HEK293 (cell line): ENCODE results near the gene BEND7.

Source experiments
- CTCF ChIA-PET: fragments of 350-600 bp; formaldehyde crosslinking; extraction: SDS; loops from one replicate; lab custom pipeline; 2021; ENCODE audit warnings: antibody characterized with exemption; lab: Yijun Ruan, JAX
- POLR2A ChIA-PET: fragments of 300-600 bp; formaldehyde crosslinking; extraction: SDS; loops from one replicate; lab custom pipeline; 2020; ENCODE audit warnings: antibody characterized with exemption, inconsistent platforms; lab: Yijun Ruan, JAX
- H3K27ac ChIP-seq: fragments of 200-500 bp; sonication (Bioruptor generic); 2 replicates; pipeline ENCODE4 v1.5.1; 2014; ENCODE audit warnings: low read depth, low read length, control low read depth, inconsistent platforms; ENCODE audit errors: extremely low read depth
- H3K36me3 ChIP-seq, 2 experiments: fragments of 200-500 bp in 1 of 2; sonication (Bioruptor generic) in 1 of 2; 1 replicate in 1 of 2; 2 replicates in 1 of 2; pipeline ENCODE4 v1.5.1; 2014 to 2017; ENCODE audit warnings: inconsistent platforms in 2 of 2, low read length in 2 of 2; ENCODE audit not compliant: control insufficient read depth in 2 of 2, insufficient read depth in 1 of 2
- H3K4me1 ChIP-seq: fragments of 200-500 bp; sonication (Bioruptor generic); 2 replicates; pipeline ENCODE4 v1.5.1; 2014; ENCODE audit warnings: mild to moderate bottlenecking, low read length, inconsistent platforms; ENCODE audit not compliant: control insufficient read depth, insufficient read depth
- H3K4me3 ChIP-seq: 2 replicates; pipeline ENCODE4 v1.5.1; 2011; ENCODE audit warnings: low read depth, mild to moderate bottlenecking, control low read depth, low read length, moderate library complexity
- H3K9me3 ChIP-seq: fragments of 200-500 bp; sonication (Bioruptor generic); 2 replicates; pipeline ENCODE4 v1.5.1; 2014; ENCODE audit warnings: low read depth, low read length, inconsistent platforms; ENCODE audit not compliant: control insufficient read depth, insufficient read depth
- AEBP2 ChIP-seq: fragments of 450-650 bp; formaldehyde crosslinking; IDR thresholded peaks from 2 replicates; pipeline ENCODE4 v1.5.1; 2016; ENCODE audit warnings: missing biosample characterization, missing genetic modification characterization, borderline replicate concordance
- GLIS2 ChIP-seq: fragments of 450-650 bp; formaldehyde crosslinking; IDR thresholded peaks from 2 replicates; pipeline ENCODE4 v1.5.1; 2016; ENCODE audit warnings: missing biosample characterization, missing genetic modification characterization
- HOXD13 ChIP-seq: sonication (generic); formaldehyde crosslinking; IDR thresholded peaks from 2 replicates; pipeline ENCODE4 v1.8.0; 2022; ENCODE audit warnings: missing genetic modification reagents, borderline replicate concordance
- ZBTB1 ChIP-seq: fragments of 450-650 bp; formaldehyde crosslinking; IDR thresholded peaks from 2 replicates; pipeline ENCODE4 v1.5.1; 2016; ENCODE audit warnings: missing biosample characterization, missing genetic modification characterization
- ZNF140 ChIP-seq: fragments of 450-650 bp; formaldehyde crosslinking; IDR thresholded peaks from 2 replicates; pipeline ENCODE4 v1.5.1; 2016; ENCODE audit warnings: missing biosample characterization, missing genetic modification characterization
- ZNF16 ChIP-seq: fragments of 450-650 bp; formaldehyde crosslinking; IDR thresholded peaks from 2 replicates; pipeline ENCODE4 v1.5.1; 2016; ENCODE audit warnings: low read depth, missing biosample characterization, missing genetic modification characterization
- ZNF19 ChIP-seq: fragments of 450-650 bp; formaldehyde crosslinking; IDR thresholded peaks from 2 replicates; pipeline ENCODE4; 2016; ENCODE audit warnings: missing biosample characterization, missing genetic modification characterization, low read depth
- ZNF221 ChIP-seq: fragments of 450-650 bp; formaldehyde crosslinking; IDR thresholded peaks from 2 replicates; pipeline ENCODE4 v1.5.1; 2017; ENCODE audit warnings: missing biosample characterization, missing genetic modification characterization, borderline replicate concordance
- ZNF223 ChIP-seq: fragments of 450-650 bp; formaldehyde crosslinking; IDR thresholded peaks from 2 replicates; pipeline ENCODE4 v1.5.1; 2016; ENCODE audit warnings: missing biosample characterization, missing genetic modification characterization
- ZNF768 ChIP-seq: fragments of 450-650 bp; formaldehyde crosslinking; IDR thresholded peaks from 2 replicates; pipeline ENCODE4 v1.5.1; 2018; ENCODE audit warnings: missing biosample characterization, mild to moderate bottlenecking, missing genetic modification characterization
- ZSCAN5A ChIP-seq: fragments of 450-650 bp; formaldehyde crosslinking; IDR thresholded peaks from 2 replicates; pipeline ENCODE4 v1.5.1; 2016; ENCODE audit warnings: missing biosample characterization, missing genetic modification characterization
- TF ChIP-seq, protein P1 (sequence below): fragments of 450-650 bp; formaldehyde crosslinking; IDR thresholded peaks from 2 replicates; pipeline ENCODE4 v1.5.1; 2017; ENCODE audit warnings: missing biosample characterization, missing genetic modification characterization

The BEND7 gene

GRCh38 chr10:13392701-13393100, 136.1 kb downstream of the BEND7 start:
- Histone ChIP-seq H3K4me3 (no peak overlapping the region), H3K4me1 (no peaks in the 10 kb centered on the region), H3K27ac (no peak overlapping the region), H3K36me3 (no peaks in the 10 kb centered on the region), H3K9me3 (no peaks in the 10 kb centered on the region)
- POLR2A ChIA-PET: no interaction called here
- TF ChIP-seq AEBP2 (tag by site-specific recombination): no peak
- no peak for TF ChIP-seq ZNF140 (tag by site-specific recombination)
- no peak for TF ChIP-seq ZNF19 (tag by site-specific recombination)
- no peak for TF ChIP-seq ZNF16 (tag by site-specific recombination)
- TF ChIP-seq ZBTB1 (tag by site-specific recombination): no peak
- no peak for TF ChIP-seq HOXD13 (CRISPR knock-in tag)
- no peak for TF ChIP-seq ZNF223 (tag by site-specific recombination)
- TF ChIP-seq, protein P1, sequence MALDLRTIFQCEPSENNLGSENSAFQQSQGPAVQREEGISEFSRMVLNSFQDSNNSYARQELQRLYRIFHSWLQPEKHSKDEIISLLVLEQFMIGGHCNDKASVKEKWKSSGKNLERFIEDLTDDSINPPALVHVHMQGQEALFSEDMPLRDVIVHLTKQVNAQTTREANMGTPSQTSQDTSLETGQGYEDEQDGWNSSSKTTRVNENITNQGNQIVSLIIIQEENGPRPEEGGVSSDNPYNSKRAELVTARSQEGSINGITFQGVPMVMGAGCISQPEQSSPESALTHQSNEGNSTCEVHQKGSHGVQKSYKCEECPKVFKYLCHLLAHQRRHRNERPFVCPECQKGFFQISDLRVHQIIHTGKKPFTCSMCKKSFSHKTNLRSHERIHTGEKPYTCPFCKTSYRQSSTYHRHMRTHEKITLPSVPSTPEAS (tag by site-specific recombination): no peak
- TF ChIP-seq ZNF768 (tag by site-specific recombination): no peak
- TF ChIP-seq GLIS2 (tag by site-specific recombination): no peak
- TF ChIP-seq ZNF221 (tag by site-specific recombination): no peak
- no peak for TF ChIP-seq ZSCAN5A (tag by site-specific recombination)
- CTCF ChIA-PET: no interaction called here
